GM15510 (cell line): Measurements from ENCODE around the gene CACNB2.

Source experiments
- POLR2A ChIP-seq: IDR thresholded peaks from 3 replicates; pipeline ENCODE4 v1.6.1; 2011; ENCODE audit warnings: borderline replicate concordance; ENCODE audit not compliant: insufficient read length; ENCODE audit errors: extremely low read depth

The CACNB2 gene

GRCh38 chr10:18362892-18363291, 222.7 kb downstream of the CACNB2 start:
- no peak for TF ChIP-seq POLR2A

DNA sequence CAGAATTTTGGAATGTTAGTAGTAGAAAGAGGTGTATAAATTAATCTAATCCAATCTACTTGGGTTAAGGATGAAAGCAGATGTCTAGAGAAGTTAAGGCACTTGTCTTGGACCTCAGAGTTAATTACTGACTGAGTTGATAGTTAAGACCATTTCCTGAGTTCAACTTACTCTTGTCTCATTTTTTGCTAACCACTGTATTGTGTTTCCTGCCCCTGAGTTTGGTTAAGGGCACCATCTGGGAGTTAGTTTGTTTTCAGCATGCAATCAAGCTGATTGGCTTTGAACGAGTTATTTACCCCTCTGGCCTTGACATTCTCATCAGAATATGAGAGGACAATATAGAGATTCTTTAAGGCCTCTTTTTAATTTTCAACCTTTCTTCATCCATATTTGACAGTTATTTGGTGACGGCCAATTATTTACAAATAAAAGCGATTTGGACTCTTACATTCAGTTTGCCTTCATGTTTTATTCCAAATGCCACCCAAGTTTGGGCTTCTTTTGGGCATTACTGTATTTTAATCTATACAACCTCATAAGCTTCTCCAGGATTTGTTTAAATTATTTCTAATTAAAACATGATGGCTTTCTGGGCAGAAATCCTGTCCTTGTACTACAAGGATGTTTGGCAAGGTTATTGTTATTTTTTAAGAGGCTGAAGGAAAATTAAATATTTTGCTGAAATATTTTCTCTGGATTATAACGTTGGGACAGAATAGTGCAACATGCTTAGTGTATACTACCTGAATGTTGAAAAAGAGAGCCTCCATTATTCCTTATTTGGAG, 225.0 kb downstream of the CACNB2 start:
- no peak for TF ChIP-seq POLR2A

DNA sequence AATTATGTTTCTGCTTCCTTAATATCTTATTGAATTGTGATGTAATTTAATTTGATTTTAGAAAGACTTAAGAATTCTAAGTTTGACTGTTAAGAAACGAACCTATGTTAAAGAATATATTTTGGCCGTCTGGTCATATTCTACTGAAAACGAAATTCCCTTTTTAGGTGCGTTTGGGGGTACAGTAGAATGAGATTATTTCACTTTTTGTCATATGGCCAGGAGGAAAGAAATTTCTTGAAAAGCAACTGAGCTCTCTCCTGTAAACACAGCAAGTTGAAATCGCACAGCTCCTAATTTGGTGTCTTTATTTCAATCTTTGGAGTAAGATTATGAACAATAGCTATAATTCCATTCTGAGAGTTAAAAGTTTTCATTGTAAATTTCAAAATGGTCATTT, 227.6 kb downstream of the CACNB2 start:
- no peak for TF ChIP-seq POLR2A

- TF ChIP-seq POLR2A = no peak
These were observed 228.0 kb downstream of the CACNB2 start for GRCh38 chr10:18368273-18368672.

- TF ChIP-seq POLR2A = no peak
These were observed 228.5 kb downstream of the CACNB2 start for GRCh38 chr10:18368682-18369081.

DNA sequence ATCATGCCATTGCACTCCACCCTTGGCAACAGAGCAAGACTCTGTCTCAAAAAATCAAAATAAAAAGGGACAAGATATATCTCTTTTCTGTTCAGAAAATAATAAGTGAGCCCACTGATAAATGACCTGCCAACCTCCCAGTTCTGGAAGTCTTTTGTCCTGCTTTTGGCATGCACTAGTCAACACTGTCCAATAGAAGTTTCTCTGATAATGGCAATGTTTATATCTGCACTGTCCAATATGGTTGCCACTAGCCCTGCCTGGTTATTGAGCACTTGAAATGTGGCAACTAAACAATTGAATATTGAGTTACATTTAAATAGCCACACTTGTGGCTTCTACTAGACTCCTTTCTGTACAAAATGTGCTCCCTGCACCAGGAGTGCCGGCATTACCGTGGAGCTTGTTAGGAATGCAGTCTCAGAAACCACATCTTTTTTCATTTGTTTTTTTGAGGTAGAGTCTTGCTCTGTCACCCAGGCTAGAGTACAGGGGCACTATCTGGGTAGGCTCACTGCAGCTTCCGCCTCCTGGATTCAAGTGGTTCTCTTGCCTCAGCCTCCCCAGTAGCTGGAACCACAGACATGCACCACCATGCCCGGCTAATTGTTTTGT, 229.7 kb downstream of the CACNB2 start:
- no peak for TF ChIP-seq POLR2A

DNA sequence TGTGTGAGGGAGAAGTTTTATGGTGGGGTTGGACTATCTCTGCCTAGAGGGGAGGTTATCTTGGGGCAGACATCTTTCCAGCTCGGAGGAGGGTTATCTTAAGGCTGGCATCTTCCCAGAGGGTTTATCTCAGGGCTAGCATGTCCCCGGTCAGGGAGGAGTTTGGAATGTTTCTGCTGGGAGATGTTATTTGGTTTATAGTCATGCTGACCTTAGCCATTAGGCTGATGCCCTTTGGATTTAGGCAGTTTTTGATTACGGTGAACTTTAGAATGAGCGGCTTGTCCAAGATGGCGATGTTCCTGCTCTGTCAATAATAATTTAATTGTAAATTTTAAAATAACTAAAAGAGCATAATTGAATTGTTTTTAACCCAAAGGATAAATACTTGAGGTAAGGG, 236.4 kb downstream of the CACNB2 start:
- no peak for TF ChIP-seq POLR2A

DNA sequence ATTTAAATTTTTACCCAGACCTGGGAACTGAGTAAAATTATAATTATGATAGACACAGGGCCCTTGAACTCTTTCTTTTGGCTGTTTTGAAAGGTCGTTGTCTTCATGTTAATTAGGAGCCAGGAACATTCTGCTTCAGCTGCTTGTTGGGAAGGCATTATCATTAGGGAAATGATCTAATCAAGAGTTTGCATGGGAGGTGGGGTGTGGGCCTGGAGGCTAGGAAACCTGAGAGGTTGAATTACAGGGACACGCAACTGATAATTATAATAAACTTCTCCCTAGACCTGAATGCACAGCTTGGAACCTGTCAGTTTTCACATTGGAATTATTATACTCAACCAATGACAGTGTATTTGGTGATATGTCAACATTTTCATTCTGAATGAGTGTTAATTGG, 237.7 kb downstream of the CACNB2 start:
- TF ChIP-seq POLR2A = no peak

GRCh38 chr10:18378766-18379165, 238.5 kb downstream of the CACNB2 start:
- no peak for TF ChIP-seq POLR2A

GRCh38 chr10:18381679-18382078, 241.5 kb downstream of the CACNB2 start:
- TF ChIP-seq POLR2A = no peak

- TF ChIP-seq POLR2A = no peak
These were observed 257.7 kb downstream of the CACNB2 start for GRCh38 chr10:18397906-18398305.

DNA sequence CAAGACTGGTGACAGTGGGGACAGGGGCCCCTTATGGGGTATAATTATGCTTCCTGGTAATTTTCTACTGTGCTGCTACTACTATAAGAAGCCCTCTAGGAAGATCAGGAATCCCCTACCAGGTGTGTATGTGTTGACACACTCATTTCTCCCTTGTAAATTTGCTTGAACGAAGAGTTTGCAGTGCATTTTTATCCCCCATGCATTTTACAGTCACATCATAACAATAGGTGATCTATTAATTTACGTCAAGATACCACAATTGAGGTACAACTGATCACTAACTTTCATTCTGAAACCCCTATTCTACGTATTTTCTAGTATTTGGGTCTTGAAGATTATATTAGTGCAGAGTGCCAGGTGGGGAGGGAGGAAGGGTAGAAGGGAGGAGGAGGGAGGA, 258.9 kb downstream of the CACNB2 start:
- TF ChIP-seq POLR2A = no peak

- no peak for TF ChIP-seq POLR2A
These were observed 260.1 kb downstream of the CACNB2 start for GRCh38 chr10:18400201-18400905.

- no peak for TF ChIP-seq POLR2A
These were observed 260.7 kb downstream of the CACNB2 start for GRCh38 chr10:18400906-18401245.

DNA sequence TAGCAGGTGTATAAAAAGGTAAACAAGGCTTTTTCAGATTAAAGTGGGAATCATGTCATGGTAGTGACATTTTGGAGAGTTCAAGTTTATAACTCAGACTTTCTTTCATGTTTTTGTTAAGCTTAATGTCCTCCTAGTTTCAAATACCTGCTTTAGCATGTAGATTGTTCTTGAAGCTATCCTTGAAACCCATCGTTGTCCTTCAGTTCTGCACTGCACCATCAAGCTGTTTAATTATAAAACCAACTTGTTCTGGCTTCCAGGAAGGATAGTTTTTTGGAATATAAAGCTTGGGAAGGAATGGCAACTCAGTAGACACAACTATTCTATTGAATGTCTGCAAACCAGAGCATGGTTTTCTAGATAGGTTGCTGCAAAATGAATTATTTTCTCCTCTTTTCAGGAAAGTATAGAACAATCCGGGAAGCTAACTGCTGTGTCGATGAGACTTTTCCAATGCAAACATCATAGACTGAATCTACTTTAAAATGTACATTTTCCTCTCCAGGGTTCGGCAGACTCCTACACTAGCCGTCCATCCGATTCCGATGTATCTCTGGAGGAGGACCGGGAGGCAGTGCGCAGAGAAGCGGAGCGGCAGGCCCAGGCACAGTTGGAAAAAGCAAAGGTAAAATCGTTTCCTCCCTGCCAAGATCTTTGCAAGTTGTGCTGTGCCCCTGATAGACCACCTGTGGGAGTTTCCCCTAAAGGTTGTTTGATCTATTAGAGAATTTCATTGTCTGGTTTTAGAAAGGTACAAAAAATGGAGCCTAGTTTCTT, 261.4 kb downstream of the CACNB2 start:
- TF ChIP-seq POLR2A = no peak
